ENCODE data around the gene EVI5L. TPM values are rescaled to one million over a fixed set of nuclear protein-coding genes. Genes with fewer than 3 reads are reported as not detected.

Gene EVI5L
- total and polyA plus RNA-seq, 2 of the 13 experiments (the other 11 are each of a cell fraction or from before 2014, with no cell fraction given), result 1.7 to 2.4 TPM

- TF ChIP-seq KDM6A (CRISPR knock-in tag; IDR thresholded peaks at IDR 0.05; ENCODE audit: low read depth), result no peak
- peak; percentile 36 for TF ChIP-seq CTCF (CRISPR knock-in tag; IDR thresholded peaks at IDR 0.05)
- no peak for TF ChIP-seq TERF1 (CRISPR knock-in tag; IDR thresholded peaks at IDR 0.05)
- no peak for TF ChIP-seq ZHX2 (IDR thresholded peaks at IDR 0.05; ENCODE audit: low read depth)
- TF ChIP-seq ZHX2 (CRISPR knock-in tag; IDR thresholded peaks at IDR 0.05; ENCODE audit: borderline replicate concordance), result no peak
- TF ChIP-seq ZNF460 (CRISPR knock-in tag; IDR thresholded peaks at IDR 0.05; ENCODE audit: borderline replicate concordance), result no peak
- 0 out of 2 replicates have a peak, but pooled peaks have one; percentile 22 for TF ChIP-seq FOXA3 (CRISPR knock-in tag; IDR thresholded peaks at IDR 0.05)
- TF ChIP-seq THAP7 (CRISPR knock-in tag; IDR thresholded peaks at IDR 0.05), result no peak
- TF ChIP-seq BHLHE40 (IDR thresholded peaks at IDR 0.05; ENCODE audit: low read length), result no peak
- no peak for TF ChIP-seq THYN1 (CRISPR knock-in tag; IDR thresholded peaks at IDR 0.05; ENCODE audit: borderline replicate concordance, low read depth)
- TF ChIP-seq ZNF33B (CRISPR knock-in tag; IDR thresholded peaks at IDR 0.05), result no peak
- TF ChIP-seq HMGXB3 (CRISPR knock-in tag; IDR thresholded peaks at IDR 0.05; ENCODE audit: borderline replicate concordance), result no peak
- no peak for TF ChIP-seq ZNF713 (CRISPR knock-in tag; IDR thresholded peaks at IDR 0.05)
- TF ChIP-seq ZNF883 (CRISPR knock-in tag; IDR thresholded peaks at IDR 0.05; ENCODE audit: not compliant biosample characterization), result peak; percentile 24
- no peak for TF ChIP-seq TBX3 (IDR thresholded peaks at IDR 0.05; ENCODE audit: borderline replicate concordance)
Observed at GRCh38 chr19:7866399-7867091, 36.5 kb downstream of the EVI5L start (continued).
